H9 (cell line): Measurements from ENCODE around the gene ASXL1. TPM values are rescaled to one million over a fixed set of nuclear protein-coding genes. Genes with fewer than 3 reads are reported as not detected.

Experiments used
- DNase-seq: peaks from one replicate; pipeline ENCODE4 v3.0.0-alpha.2; 2017
- H2AFZ ChIP-seq: one replicate; pipeline ENCODE4 v1.6.1; 2013; ENCODE audit warnings: mild to moderate bottlenecking, low read length, control low read depth, moderate library complexity
- H2AK5ac ChIP-seq: 2 replicates; pipeline ENCODE4 v1.6.1; 2013; ENCODE audit warnings: low read length, control low read depth, mixed read lengths; ENCODE audit not compliant: insufficient read length
- H2BK120ac ChIP-seq: one replicate; pipeline ENCODE4 v1.6.1; 2013; ENCODE audit warnings: low read depth, mild to moderate bottlenecking, low read length, control low read depth, inconsistent platforms; ENCODE audit not compliant: poor library complexity, severe bottlenecking
- H2BK12ac ChIP-seq: 2 replicates; pipeline ENCODE4 v1.6.1; 2013; ENCODE audit warnings: low read length, control low read depth, mixed read lengths, low read depth; ENCODE audit not compliant: insufficient read length
- H2BK15ac ChIP-seq: 2 replicates; pipeline ENCODE4 v1.6.1; 2013; ENCODE audit warnings: low read depth, low read length, control low read depth
- H2BK20ac ChIP-seq: one replicate; pipeline ENCODE4 v1.6.1; 2013; ENCODE audit warnings: low read depth, mild to moderate bottlenecking, low read length, control low read depth, inconsistent platforms; ENCODE audit not compliant: poor library complexity, severe bottlenecking
- H2BK5ac ChIP-seq: 2 replicates; pipeline ENCODE4 v1.6.1; 2013; ENCODE audit warnings: low read length, control low read depth, mixed read lengths; ENCODE audit not compliant: insufficient read length
- H3K14ac ChIP-seq: 2 replicates; pipeline ENCODE4 v1.6.1; 2013; ENCODE audit warnings: low read length, control low read depth; ENCODE audit not compliant: insufficient read depth
- H3K18ac ChIP-seq: 2 replicates; pipeline ENCODE4 v1.6.1; 2013; ENCODE audit warnings: low read depth, mild to moderate bottlenecking, mixed read lengths, low read length, control low read depth; ENCODE audit not compliant: insufficient read length
- H3K23ac ChIP-seq: 2 replicates; pipeline ENCODE4 v1.6.1; 2013; ENCODE audit warnings: low read length, control low read depth, mixed read lengths, low read depth; ENCODE audit not compliant: insufficient read length
- H3K23me2 ChIP-seq: 2 replicates; pipeline ENCODE4 v1.6.1; 2013; ENCODE audit warnings: low read depth, mild to moderate bottlenecking, mixed read lengths, low read length, control low read depth; ENCODE audit not compliant: insufficient read length, poor library complexity, severe bottlenecking
- H3K27ac ChIP-seq: 2 replicates; pipeline ENCODE4 v1.5.1; 2013; ENCODE audit warnings: low read length, control low read depth, mixed read lengths, low read depth; ENCODE audit not compliant: insufficient read length
- H3K27me3 ChIP-seq: 2 replicates; pipeline ENCODE4 v1.6.1; 2013; ENCODE audit warnings: low read length, control low read depth, inconsistent platforms; ENCODE audit not compliant: insufficient read depth
- H3K4ac ChIP-seq: 2 replicates; pipeline ENCODE4 v1.6.1; 2013; ENCODE audit warnings: low read depth, mild to moderate bottlenecking, control low read depth, inconsistent platforms, low read length, moderate library complexity
- H3K4me1 ChIP-seq: 2 replicates; pipeline ENCODE4 v1.6.1; 2013; ENCODE audit warnings: low read length, control low read depth, inconsistent platforms; ENCODE audit not compliant: insufficient read depth
- H3K4me2 ChIP-seq: 2 replicates; pipeline ENCODE4 v1.6.1; 2013; ENCODE audit warnings: low read length, control low read depth, mixed read lengths; ENCODE audit not compliant: insufficient read length, insufficient read depth
- H3K56ac ChIP-seq: 2 replicates; pipeline ENCODE4 v1.6.1; 2013; ENCODE audit warnings: low read depth, mild to moderate bottlenecking, mixed read lengths, low read length, control low read depth; ENCODE audit not compliant: insufficient read length
- H3K79me1 ChIP-seq: 2 replicates; pipeline ENCODE4 v1.6.1; 2013; ENCODE audit warnings: low read depth, mild to moderate bottlenecking, moderate library complexity, low read length, control low read depth, inconsistent platforms; ENCODE audit not compliant: insufficient read depth, poor library complexity, severe bottlenecking
- H3K79me2 ChIP-seq: 2 replicates; pipeline ENCODE4 v1.6.1; 2013; ENCODE audit warnings: low read length, control low read depth, inconsistent platforms; ENCODE audit not compliant: insufficient read depth
- H3K9ac ChIP-seq: 2 replicates; pipeline ENCODE4 v1.6.1; 2013; ENCODE audit warnings: low read length, control low read depth, mixed read lengths; ENCODE audit not compliant: insufficient read length; ENCODE audit errors: extremely low read depth
- H3K9me3 ChIP-seq: one replicate; pipeline ENCODE4 v1.6.1; 2013; ENCODE audit warnings: low read depth, low read length, inconsistent platforms; ENCODE audit not compliant: control insufficient read depth
- H3T11ph ChIP-seq: one replicate; pipeline ENCODE4 v1.6.1; 2013; ENCODE audit warnings: mild to moderate bottlenecking, low read length, control low read depth, inconsistent platforms
- H4K20me1 ChIP-seq: one replicate; pipeline ENCODE4 v1.6.1; 2013; ENCODE audit not compliant: control insufficient read depth, insufficient read length, insufficient read depth
- H4K5ac ChIP-seq: 2 replicates; pipeline ENCODE4 v1.6.1; 2013; ENCODE audit warnings: low read depth, mild to moderate bottlenecking, mixed read lengths, low read length, control low read depth; ENCODE audit not compliant: insufficient read length
- H4K8ac ChIP-seq: replicated peaks from 2 replicates; pipeline ENCODE4 v1.6.1; 2013; ENCODE audit warnings: low read length, control low read depth, mixed read lengths, low read depth; ENCODE audit not compliant: insufficient read length
- H4K91ac ChIP-seq: 2 replicates; pipeline ENCODE4 v1.6.1; 2013; ENCODE audit warnings: low read depth, mild to moderate bottlenecking, moderate library complexity, mixed read lengths, low read length, control low read depth; ENCODE audit not compliant: insufficient read length
- H3K27ac Mint-ChIP-seq, 3 experiments: 2 replicates in 2 of 3; 3 replicates in 1 of 3; pipeline ENCODE4 v1.8.0; 2020 to 2021; ENCODE audit warnings: mixed read lengths in 3 of 3, mild to moderate bottlenecking in 1 of 3, moderate library complexity in 1 of 3
- H3K27me3 Mint-ChIP-seq: 2 replicates; pipeline ENCODE4 v1.8.0; 2021; ENCODE audit warnings: low read depth, mild to moderate bottlenecking, moderate library complexity, mixed read lengths
- H3K36me3 Mint-ChIP-seq, 3 experiments: 2 replicates in 2 of 3; 3 replicates in 1 of 3; pipeline ENCODE4 v1.8.0; 2020 to 2021; ENCODE audit warnings: low read depth in 3 of 3, mixed read lengths in 3 of 3; ENCODE audit not compliant: insufficient read depth in 1 of 3
- H3K4me1 Mint-ChIP-seq, 2 experiments: 2 replicates each; pipeline ENCODE4 v1.8.0; 2020; ENCODE audit warnings: mixed read lengths in 2 of 2
- H3K4me3 Mint-ChIP-seq, 2 experiments: 2 replicates in 1 of 2; 3 replicates in 1 of 2; pipeline ENCODE4 v1.8.0; 2020 to 2021; ENCODE audit warnings: mild to moderate bottlenecking in 2 of 2, mixed read lengths in 2 of 2, moderate library complexity in 1 of 2
- H3K9me3 Mint-ChIP-seq, 2 experiments: 2 replicates in 1 of 2; 3 replicates in 1 of 2; pipeline ENCODE4 v1.8.0; 2020; ENCODE audit warnings: mild to moderate bottlenecking in 2 of 2, mixed read lengths in 2 of 2, moderate library complexity in 1 of 2
- CTCF ChIP-seq: fragments of 200-600 bp; sonication (generic); conservative IDR thresholded peaks from 3 replicates; pipeline ENCODE4 v1.8.0; 2021; ENCODE audit warnings: antibody characterized with exemption, mild to moderate bottlenecking
- WGBS: extraction: QIAGEN DNeasy Blood & Tissue Kit; methylation state at CpG from one replicate; pipeline ENCODE4 v1.1.7; 2013; ENCODE audit warnings: missing lambda C conversion rate, low lambda C conversion rate, mixed read lengths; ENCODE audit not compliant: insufficient read length; ENCODE audit errors: extremely low coverage; 5-methylcytosine and 5-hydroxymethylcytosine counted together
- total RNA-seq: library from RNA; stranded (reverse); gene quantifications from 2 replicates; pipeline ENCODE4 v1.2.1, GENCODE V29; 2021

Gene ASXL1
- total RNA-seq, 1 experiment from 2014 or later = 39.5 TPM

- H4K20me1 ChIP-seq = no peaks in the 10 kb centered on the region
These were observed 83.5 kb downstream of the ASXL1 start for GRCh38 chr20:32441638-32442037.

More at GRCh38 chr20:32441638-32442037, 83.5 kb downstream of the ASXL1 start:
- Mint-ChIP-seq H3K27me3 (no peaks in the 10 kb centered on the region), H3K9me3 (no peaks in the 10 kb centered on the region), H3K36me3 (peaks cover 7 to 21% (median 14%) of the 10 kb centered on the region in 3 experiments; a peak in 5 of 7 replicates), H3K4me1 (peaks cover 28 to 30% of the 10 kb centered on the region in 2 experiments), H3K27ac (no peak overlapping the region; a peak in 1 of 7 replicates), H3K4me3 (no peak overlapping the region)
- H4K5ac ChIP-seq = no peak overlapping the region
- H3K4me1 ChIP-seq = no peaks in the 10 kb centered on the region
- H2BK20ac ChIP-seq = no peak overlapping the region
- no peak overlapping the region for H4K8ac ChIP-seq
- TF ChIP-seq CTCF = no peak
- no peak overlapping the region for H3K14ac ChIP-seq
- H3K4me2 ChIP-seq = no peak overlapping the region
- H3K27ac ChIP-seq = no peak overlapping the region
- no peak overlapping the region for H2AFZ ChIP-seq
- H2BK120ac ChIP-seq = no peak overlapping the region
- H3K9me3 ChIP-seq = no peaks in the 10 kb centered on the region
- H2BK15ac ChIP-seq = no peak overlapping the region
- H3K23ac ChIP-seq = no peak overlapping the region
- H3K79me1 ChIP-seq = no peaks in the 10 kb centered on the region
- no peak overlapping the region for H3K18ac ChIP-seq
- H4K91ac ChIP-seq = no peak overlapping the region
- H2BK12ac ChIP-seq = no peak overlapping the region
- no CpG with 5 or more reads among the region's 4 CpGs for WGBS
- no peaks in the 10 kb centered on the region for H3K27me3 ChIP-seq
- no peak overlapping the region for H3K56ac ChIP-seq
- no peaks in the 10 kb centered on the region for H3K79me2 ChIP-seq
- H3K4ac ChIP-seq = no peak overlapping the region
- DNase-seq = no peak
- H2AK5ac ChIP-seq = no peak overlapping the region
- H3K9ac ChIP-seq = no peak overlapping the region
- H3K23me2 ChIP-seq = no peaks in the 10 kb centered on the region
- no peak overlapping the region for H2BK5ac ChIP-seq
- no peak overlapping the region for H3T11ph ChIP-seq
